SK-N-SH treated with all-trans-retinoic acid at 6 μM for 48 hours (cell line): ENCODE measurements around the gene IMMP2L.

Experiments
- ARNTL ChIP-seq: fragments of 450-650 bp; formaldehyde crosslinking; IDR thresholded peaks from 2 replicates; pipeline ENCODE4 v1.5.0; 2020; ENCODE audit warnings: low read depth, mild to moderate bottlenecking, moderate library complexity, borderline replicate concordance
- CSRNP3 ChIP-seq: fragments of 250-450 bp; sonication (Bioruptor Pico); IDR thresholded peaks from 2 replicates; pipeline ENCODE4 v1.5.1; 2021; ENCODE audit warnings: mild to moderate bottlenecking, moderate library complexity
- ISL1 ChIP-seq: fragments of 250-450 bp; sonication (Bioruptor Pico); IDR thresholded peaks from 2 replicates; pipeline ENCODE4 v2.1.2; 2022; ENCODE audit warnings: mild to moderate bottlenecking, moderate library complexity
- PATZ1 ChIP-seq: fragments of 250-450 bp; sonication (Bioruptor Pico); IDR thresholded peaks from 2 replicates; pipeline ENCODE4 v1.8.0; 2020; ENCODE audit warnings: mild to moderate bottlenecking, moderate library complexity, borderline replicate concordance
- ZFP3 ChIP-seq: fragments of 250-450 bp; sonication (Bioruptor Pico); IDR thresholded peaks from 2 replicates; pipeline ENCODE4 v1.5.0; 2020; ENCODE audit warnings: mild to moderate bottlenecking, moderate library complexity
- ZFP30 ChIP-seq: fragments of 450-650 bp; formaldehyde crosslinking; IDR thresholded peaks from 2 replicates; pipeline ENCODE4 v1.5.0; 2022; ENCODE audit warnings: mild to moderate bottlenecking, moderate library complexity
- ZNF8 ChIP-seq: fragments of 450-650 bp; formaldehyde crosslinking; IDR thresholded peaks from 2 replicates; pipeline ENCODE4 v1.5.0; 2020; ENCODE audit warnings: mild to moderate bottlenecking, moderate library complexity

- TF ChIP-seq ISL1 (CRISPR knock-in tag) (no peak), PATZ1 (CRISPR knock-in tag) (no peak), ZFP30 (CRISPR knock-in tag) (no peak), ARNTL (CRISPR knock-in tag) (no peak), ZNF8 (CRISPR knock-in tag) (no peak), CSRNP3 (CRISPR knock-in tag) (no peak), ZFP3 (no peak)
Observed at GRCh38 chr7:111356941-111357340, 205.4 kb downstream of the IMMP2L start.
